PC-9 (cell line): ENCODE results near the gene CCNF. TPM values are rescaled to one million over a fixed set of nuclear protein-coding genes. Genes with fewer than 3 reads are reported as not detected.
"Not testable (repeated sequence)": the region's sequence is repeated elsewhere in the genome, so short reads cannot be mapped to it uniquely, and the experiment has no call there.

ENCODE experiments used
- BruUV-seq: library from RNA; stranded (reverse); fragments of 400-500 nt; replicated peaks from 2 replicates; lab custom pipeline; 2021; lab: Mats Ljungman, UMichigan
- CTCF ChIA-PET: fragments of 300-600 bp; sonication (Branson Sonifier 250); formaldehyde crosslinking; loops from one replicate; lab custom pipeline; 2022; ENCODE audit warnings: antibody characterized with exemption; lab: Charles Lee
- POLR2A ChIA-PET: fragments of 300-600 bp; sonication (Branson Sonifier 250); formaldehyde crosslinking; loops from one replicate; lab custom pipeline; 2022; ENCODE audit warnings: antibody characterized with exemption; ENCODE audit not compliant: unreplicated experiment; lab: Charles Lee
- DNase-seq, 2 experiments: peaks; one replicate each; pipeline versions ENCODE4 v3.0.0 to v3.0.0-alpha.2; 2015 to 2022; ENCODE audit warnings: mixed read lengths in 1 of 2
- H2AFZ ChIP-seq: fragments of 200-600 bp; sonication (generic); 2 replicates; pipeline ENCODE4 v1.8.1; 2017; ENCODE audit warnings: antibody characterized with exemption
- H3F3A ChIP-seq: fragments of 200-600 bp; sonication (generic); 2 replicates; pipeline ENCODE4 v1.8.1; 2017; ENCODE audit warnings: antibody characterized with exemption, mild to moderate bottlenecking, low read depth; ENCODE audit not compliant: insufficient read depth
- H3K27ac ChIP-seq: fragments of 200-600 bp; sonication (generic); 2 replicates; pipeline ENCODE4 v1.6.1; 2016; ENCODE audit warnings: mixed run types
- H3K27me3 ChIP-seq: fragments of 200-600 bp; sonication (generic); 2 replicates; pipeline ENCODE4 v1.6.1; 2016; ENCODE audit warnings: low read depth, mixed run types; ENCODE audit not compliant: insufficient read depth
- H3K36me3 ChIP-seq: fragments of 200-600 bp; sonication (generic); 2 replicates; pipeline ENCODE4 v1.6.1; 2016; ENCODE audit warnings: low read depth, mixed run types
- H3K4me1 ChIP-seq: fragments of 200-600 bp; sonication (generic); replicated peaks from 2 replicates; pipeline ENCODE4 v1.6.1; 2016; ENCODE audit warnings: mixed run types; ENCODE audit not compliant: insufficient read depth
- H3K4me2 ChIP-seq: fragments of 200-600 bp; sonication (generic); 2 replicates; pipeline ENCODE4 v1.6.1; 2017; ENCODE audit warnings: mixed run types
- H3K4me3 ChIP-seq: fragments of 200-600 bp; sonication (generic); 2 replicates; pipeline ENCODE4 v1.6.1; 2016; ENCODE audit warnings: mixed run types
- H3K79me2 ChIP-seq: fragments of 200-600 bp; sonication (generic); 2 replicates; pipeline ENCODE4 v1.6.1; 2017; ENCODE audit warnings: low read depth, mixed run types
- H3K9me2 ChIP-seq: fragments of 200-600 bp; sonication (generic); 2 replicates; pipeline ENCODE4 v1.8.1; 2017; ENCODE audit warnings: mild to moderate bottlenecking; ENCODE audit not compliant: insufficient read depth
- H3K9me3 ChIP-seq: fragments of 200-600 bp; sonication (generic); 2 replicates; pipeline ENCODE4 v1.8.1; 2016; ENCODE audit warnings: low read depth; ENCODE audit not compliant: insufficient read depth
- H4K20me1 ChIP-seq: fragments of 200-600 bp; sonication (generic); 2 replicates; pipeline ENCODE4 v1.8.1; 2017; ENCODE audit not compliant: insufficient read depth
- EZH2 ChIP-seq: fragments of 200-600 bp; sonication (generic); IDR thresholded peaks from 2 replicates; pipeline ENCODE4 v1.8.0; 2017; ENCODE audit warnings: antibody characterized with exemption, low read depth
- intact Hi-C: fragments of 100-400 bp; cut with micrococcal nuclease; formaldehyde crosslinking; loops from one replicate; pipeline ENCODE4 v1.10.0; 2022; ENCODE audit not compliant: unreplicated experiment
- total RNA-seq: library from RNA; stranded (reverse); gene quantifications from 2 replicates; pipeline ENCODE4 v1.2.3, GENCODE V29; 2021
- TF ChIP-seq, protein P1 (sequence below): fragments of 200-600 bp; sonication (generic); conservative IDR thresholded peaks from 2 replicates; pipeline ENCODE4 v1.6.1; 2017; ENCODE audit warnings: mixed run types, antibody characterized with exemption, mild to moderate bottlenecking, moderate library complexity

CCNF gene
- total RNA-seq, 1 experiment from 2014 or later = 69.0 TPM

DNA sequence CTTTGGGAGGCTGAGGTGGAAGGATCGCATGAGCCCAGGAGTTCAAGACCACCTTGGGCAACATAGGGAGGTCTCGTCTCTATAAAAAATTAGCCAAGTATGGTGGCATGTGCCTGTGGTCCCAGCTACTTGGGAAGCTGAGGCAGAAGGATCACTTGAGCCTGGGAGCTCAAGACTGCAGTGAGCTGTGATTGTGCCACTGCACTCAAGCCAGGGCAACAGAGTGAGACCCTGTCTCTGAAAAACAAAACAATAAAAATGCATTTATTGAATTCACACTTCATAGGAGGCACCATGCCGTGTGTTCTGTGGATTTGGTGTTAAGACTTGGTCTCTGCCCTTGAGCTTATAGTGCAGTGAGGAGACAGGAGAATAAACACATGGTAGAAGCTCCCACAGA, 48.1 kb downstream of the CCNF start:
- no peak overlapping the region for H2AFZ ChIP-seq
- ChIA-PET CTCF (no interaction called here), POLR2A (no interaction called here)
- H3K4me3 ChIP-seq = no peak overlapping the region
- no TSS peak for BruUV-seq
- no peaks in the 10 kb centered on the region for H3K9me3 ChIP-seq
- intact Hi-C loops = no loop called here
- H3K4me2 ChIP-seq = no peak overlapping the region
- DNase-seq = no peak
- no peaks in the 10 kb centered on the region for H3K27me3 ChIP-seq
- no peak for TF ChIP-seq EZH2
- TF ChIP-seq, protein P1, sequence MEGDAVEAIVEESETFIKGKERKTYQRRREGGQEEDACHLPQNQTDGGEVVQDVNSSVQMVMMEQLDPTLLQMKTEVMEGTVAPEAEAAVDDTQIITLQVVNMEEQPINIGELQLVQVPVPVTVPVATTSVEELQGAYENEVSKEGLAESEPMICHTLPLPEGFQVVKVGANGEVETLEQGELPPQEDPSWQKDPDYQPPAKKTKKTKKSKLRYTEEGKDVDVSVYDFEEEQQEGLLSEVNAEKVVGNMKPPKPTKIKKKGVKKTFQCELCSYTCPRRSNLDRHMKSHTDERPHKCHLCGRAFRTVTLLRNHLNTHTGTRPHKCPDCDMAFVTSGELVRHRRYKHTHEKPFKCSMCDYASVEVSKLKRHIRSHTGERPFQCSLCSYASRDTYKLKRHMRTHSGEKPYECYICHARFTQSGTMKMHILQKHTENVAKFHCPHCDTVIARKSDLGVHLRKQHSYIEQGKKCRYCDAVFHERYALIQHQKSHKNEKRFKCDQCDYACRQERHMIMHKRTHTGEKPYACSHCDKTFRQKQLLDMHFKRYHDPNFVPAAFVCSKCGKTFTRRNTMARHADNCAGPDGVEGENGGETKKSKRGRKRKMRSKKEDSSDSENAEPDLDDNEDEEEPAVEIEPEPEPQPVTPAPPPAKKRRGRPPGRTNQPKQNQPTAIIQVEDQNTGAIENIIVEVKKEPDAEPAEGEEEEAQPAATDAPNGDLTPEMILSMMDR = no peak
- peaks cover 13% of the 10 kb centered on the region for H3K79me2 ChIP-seq
- H3K36me3 ChIP-seq = no peaks in the 10 kb centered on the region
- peaks cover 13% of the 10 kb centered on the region; the same call in 1 of the 2 replicates for H3K4me1 ChIP-seq
- H3F3A ChIP-seq = peaks cover 17% of the 10 kb centered on the region; the same call in 1 of the 2 replicates
- H4K20me1 ChIP-seq = peaks cover 13% of the 10 kb centered on the region; the same call in 1 of the 2 replicates
- no peaks in the 10 kb centered on the region for H3K9me2 ChIP-seq
- no peak overlapping the region for H3K27ac ChIP-seq

DNA sequence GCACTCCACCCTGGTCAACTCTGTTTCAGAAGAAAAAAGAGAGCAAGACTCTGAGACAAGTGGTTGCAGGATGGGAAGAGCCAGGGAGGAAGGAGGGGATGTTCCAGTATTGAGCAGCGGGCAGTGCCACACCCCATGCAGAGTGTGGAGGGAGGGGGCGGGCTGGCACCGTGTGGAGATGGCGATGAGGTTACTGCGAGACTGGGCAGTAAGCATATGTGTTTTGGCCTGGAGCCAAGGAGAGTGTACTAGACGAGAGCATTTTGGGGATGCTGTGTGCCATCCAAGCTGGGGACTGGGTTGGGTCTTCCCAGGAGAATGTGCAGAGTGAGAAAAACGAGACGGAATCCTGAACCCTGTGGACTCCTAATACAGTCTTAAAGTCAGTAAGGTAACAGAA, 49.0 kb downstream of the CCNF start:
- TF ChIP-seq, protein P1 = no peak
- no peak for TF ChIP-seq EZH2
- ChIA-PET POLR2A (no interaction called here), CTCF (no interaction called here)
- Histone ChIP-seq H3K4me2 (no peak overlapping the region), H3F3A (peaks cover 11% of the 10 kb centered on the region; the same call in 1 of the 2 replicates), H3K27me3 (no peaks in the 10 kb centered on the region), H3K4me1 (peaks cover 9% of the 10 kb centered on the region; the same call in 1 of the 2 replicates), H3K79me2 (peaks cover 13% of the 10 kb centered on the region), H4K20me1 (peaks cover 13% of the 10 kb centered on the region; the same call in 1 of the 2 replicates), H3K9me2 (no peaks in the 10 kb centered on the region), H3K4me3 (no peak overlapping the region), H3K36me3 (no peaks in the 10 kb centered on the region), H3K27ac (no peak overlapping the region), H3K9me3 (no peaks in the 10 kb centered on the region), H2AFZ (no peak overlapping the region)
- BruUV-seq = no TSS peak
- intact Hi-C loops = no loop called here
- DNase-seq = no peak

DNA sequence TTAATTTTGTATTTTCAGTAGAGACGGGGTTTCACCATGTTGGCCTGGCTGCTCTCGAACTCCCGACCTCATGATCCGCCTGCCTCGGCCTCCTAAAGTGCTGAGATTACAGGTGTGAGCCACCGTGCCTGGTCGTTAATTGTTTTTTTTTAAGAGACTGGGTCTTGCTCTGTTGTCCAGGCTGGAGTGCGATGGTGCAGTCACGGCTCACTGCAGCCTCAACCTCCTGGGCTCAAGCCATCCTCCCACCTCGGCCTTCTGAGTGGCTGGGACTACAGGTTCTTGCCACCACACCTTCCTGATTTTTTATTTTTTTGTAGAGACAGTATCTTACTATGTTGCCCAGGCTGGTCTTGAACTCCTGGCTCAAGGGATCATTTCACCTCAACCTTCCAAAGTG, 50.7 kb downstream of the CCNF start:
- intact Hi-C loops, H3K9me3 ChIP-seq, H2AFZ ChIP-seq, H3K9me2 ChIP-seq, H3K27ac ChIP-seq, H3K27me3 ChIP-seq, H3K4me1 ChIP-seq, H3K4me2 ChIP-seq, DNase-seq, H3K36me3 ChIP-seq, BruUV-seq, H3K79me2 ChIP-seq, CTCF ChIA-PET, POLR2A ChIA-PET, H3K4me3 ChIP-seq: not testable (repeated sequence)
- Histone ChIP-seq H3F3A (peaks cover 11% of the 10 kb centered on the region; the same call in 1 of the 2 replicates), H4K20me1 (peaks cover 13% of the 10 kb centered on the region; the same call in 1 of the 2 replicates)

DNA sequence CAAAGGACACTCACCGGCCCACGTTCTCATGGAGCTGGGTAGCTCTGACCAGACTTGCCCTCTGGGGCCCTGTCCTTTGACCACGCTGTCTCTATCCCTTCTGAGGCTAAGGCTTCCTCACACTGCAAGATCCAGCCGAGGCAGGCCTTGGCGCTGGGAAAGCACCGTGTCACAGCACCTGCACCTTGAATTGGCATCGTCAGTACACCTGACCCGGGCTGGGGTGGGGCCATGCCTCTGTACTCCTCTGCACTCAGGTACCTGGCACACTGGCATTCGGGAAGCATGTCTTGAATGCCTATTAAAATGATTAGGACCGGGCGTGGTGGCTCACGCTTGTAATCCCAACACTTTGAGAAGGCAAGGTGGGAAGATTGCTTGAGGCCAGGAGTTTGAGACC, 51.7 kb downstream of the CCNF start:
- Histone ChIP-seq H3K4me1 (0 out of 2 replicates have a peak, but pooled peaks cover 5% of the 10 kb centered on the region), H3F3A (peaks cover 9% of the 10 kb centered on the region; the same call in 1 of the 2 replicates), H3K4me2 (no peak overlapping the region), H3K4me3 (no peak overlapping the region), H3K9me2 (no peaks in the 10 kb centered on the region), H2AFZ (no peak overlapping the region), H3K36me3 (no peaks in the 10 kb centered on the region), H3K9me3 (no peaks in the 10 kb centered on the region), H3K27me3 (no peaks in the 10 kb centered on the region), H4K20me1 (peaks cover 13% of the 10 kb centered on the region; the same call in 1 of the 2 replicates), H3K27ac (no peak overlapping the region), H3K79me2 (peaks cover 4% of the 10 kb centered on the region; the same call in 1 of the 2 replicates)
- BruUV-seq = no TSS peak
- TF ChIP-seq, protein P1 = no peak
- TF ChIP-seq EZH2 = no peak
- CTCF ChIA-PET = interaction anchor here (0.6 kb wide), 1 partner anchor 436 kb away, joined by 3 read pairs; no protein-coding TSS in a partner anchor
- no peak for DNase-seq
- POLR2A ChIA-PET = no interaction called here
- intact Hi-C loops = no loop called here
